Stomach (tissue), 9 donors: ENCODE measurements around the gene ZNF749. TPM values are rescaled to one million over a fixed set of nuclear protein-coding genes. Genes with fewer than 3 reads are reported as not detected.

Source experiments
- DNase-seq, 2 donors: peaks; one replicate each; pipeline versions ENCODE4 v3.0.0 to v3.0.0-alpha.2; 2013 to 2019
- H3K27ac ChIP-seq, 5 donors: fragments of 200-600 bp in 4 of 5; sonication (generic) in 4 of 5; one replicate each; pipeline ENCODE4 v1.5.1; 2013 to 2019; ENCODE audit warnings: mild to moderate bottlenecking in 1 of 5, moderate library complexity in 1 of 5
- H3K27me3 ChIP-seq, 3 donors: fragments of 200-600 bp; sonication (generic); one replicate each; pipeline ENCODE4 v1.5.1; 2017 to 2019; ENCODE audit warnings: mixed run types in 1 of 3
- H3K36me3 ChIP-seq, 4 donors: fragments of 200-600 bp; sonication (generic); 1 replicate in 3 of 4; 2 replicates in 1 of 4; pipeline ENCODE4 v1.5.1; 2016 to 2019
- H3K4me1 ChIP-seq, 4 donors: fragments of 200-600 bp; sonication (generic); one replicate each; pipeline ENCODE4 v1.5.1; 2016 to 2019
- H3K4me3 ChIP-seq, 4 donors: fragments of 200-600 bp; sonication (generic) in 3 of 4; one replicate each; pipeline ENCODE4 v1.5.1; 2016 to 2019; ENCODE audit warnings: mild to moderate bottlenecking in 1 of 4
- H3K9me3 ChIP-seq, 4 donors: fragments of 200-600 bp; sonication (generic); one replicate each; pipeline ENCODE4 v1.5.1; 2016 to 2019
- EP300 ChIP-seq: sonication (generic); formaldehyde crosslinking; IDR thresholded peaks from one replicate; pipeline ENCODE4 v1.6.1; 2017; ENCODE audit warnings: antibody characterized with exemption
- POLR2A ChIP-seq, 4 donors: fragments of 450-650 bp; IDR thresholded peaks; one replicate each; pipeline ENCODE4 v1.6.1; 2016; ENCODE audit warnings: antibody characterized with exemption in 4 of 4, control low read depth in 2 of 4, mild to moderate bottlenecking in 1 of 4, moderate library complexity in 1 of 4
- POLR2AphosphoS5 ChIP-seq, 3 donors: sonication (generic); formaldehyde crosslinking; IDR thresholded peaks; one replicate each; pipeline ENCODE4 v1.6.1; 2016; ENCODE audit warnings: antibody characterized with exemption in 3 of 3
- WGBS, 5 donors: extraction: QIAGEN DNeasy Blood & Tissue Kit in 3 of 5; methylation state at CpG; one replicate each; pipeline versions ENCODE4 v1.1.5 to v1.1.7; 2013 to 2018; 5-methylcytosine and 5-hydroxymethylcytosine counted together
- intact Hi-C: fragments of 100-400 bp; cut with DNase I; formaldehyde crosslinking; loops from one replicate; pipeline ENCODE4 v1.15.1; 2023; ENCODE audit warnings: low total_unique reads
- polyA plus RNA-seq, 3 donors: library from polyadenylated mRNA; stranded (reverse); fragments of 200-250 nt; gene quantifications; one replicate each; pipeline ENCODE4 v1.2.3, GENCODE V29; 2013
- total RNA-seq, 5 donors: library from RNA; depleted of rRNA; stranded (reverse); fragments of >200 nt; gene quantifications; one replicate each; pipeline versions ENCODE4 v1.1.0 to v1.2.3, GENCODE V29; 2014 to 2016
- TF ChIP-seq, protein P1 (sequence below), 7 experiments: fragments of 450-650 bp in 4 of 7; fragments of 200-600 bp in 3 of 7; sonication (generic) in 3 of 7; IDR thresholded peaks; one replicate each; pipeline ENCODE4 v1.5.1; 2016 to 2019; ENCODE audit warnings: antibody characterized with exemption in 7 of 7, control low read depth in 2 of 7, mild to moderate bottlenecking in 1 of 7
- donor health status: healthy with polysubstance abuse.
- donor health status: Bipolar disorder and iron deficiency.
- donor health status: healthy.

The ZNF749 gene
- total and polyA plus RNA-seq, 8 donors = 4.6 to 28.1 (median 8.0) TPM

DNA sequence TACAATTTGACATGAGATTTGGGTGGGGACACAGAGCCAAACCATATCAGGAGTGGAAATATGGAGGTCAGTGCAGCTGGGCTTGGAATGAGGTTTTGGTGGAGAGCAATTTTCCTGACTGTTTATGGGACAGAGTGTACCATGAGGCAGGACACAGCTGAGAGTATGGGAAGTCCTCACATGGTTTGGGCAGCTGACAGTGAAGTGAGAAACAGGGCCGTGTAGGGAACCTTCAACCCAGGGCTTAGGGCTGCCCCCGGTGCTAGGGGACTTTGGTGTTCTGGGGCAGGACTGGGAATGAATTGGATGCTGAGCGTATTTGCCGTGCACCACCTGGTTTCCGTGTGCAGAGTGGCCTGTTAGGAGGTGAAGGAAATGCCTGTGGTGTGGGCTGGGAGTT lies 39.4 kb upstream of the ZNF749 start:
- TF ChIP-seq EP300 = no peak
- TF ChIP-seq, protein P1, sequence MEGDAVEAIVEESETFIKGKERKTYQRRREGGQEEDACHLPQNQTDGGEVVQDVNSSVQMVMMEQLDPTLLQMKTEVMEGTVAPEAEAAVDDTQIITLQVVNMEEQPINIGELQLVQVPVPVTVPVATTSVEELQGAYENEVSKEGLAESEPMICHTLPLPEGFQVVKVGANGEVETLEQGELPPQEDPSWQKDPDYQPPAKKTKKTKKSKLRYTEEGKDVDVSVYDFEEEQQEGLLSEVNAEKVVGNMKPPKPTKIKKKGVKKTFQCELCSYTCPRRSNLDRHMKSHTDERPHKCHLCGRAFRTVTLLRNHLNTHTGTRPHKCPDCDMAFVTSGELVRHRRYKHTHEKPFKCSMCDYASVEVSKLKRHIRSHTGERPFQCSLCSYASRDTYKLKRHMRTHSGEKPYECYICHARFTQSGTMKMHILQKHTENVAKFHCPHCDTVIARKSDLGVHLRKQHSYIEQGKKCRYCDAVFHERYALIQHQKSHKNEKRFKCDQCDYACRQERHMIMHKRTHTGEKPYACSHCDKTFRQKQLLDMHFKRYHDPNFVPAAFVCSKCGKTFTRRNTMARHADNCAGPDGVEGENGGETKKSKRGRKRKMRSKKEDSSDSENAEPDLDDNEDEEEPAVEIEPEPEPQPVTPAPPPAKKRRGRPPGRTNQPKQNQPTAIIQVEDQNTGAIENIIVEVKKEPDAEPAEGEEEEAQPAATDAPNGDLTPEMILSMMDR (IDR thresholded peaks at IDR 0.05) = no peak
- Histone ChIP-seq H3K27ac (no peak overlapping the region), H3K27me3 (no peaks in the 10 kb centered on the region), H3K4me3 (no peak overlapping the region), H3K4me1 (peaks cover 0 to 10% (median 6%) of the 10 kb centered on the region in 4 donors), H3K36me3 (peaks cover 42 to 86% (median 81%) of the 10 kb centered on the region in 4 donors), H3K9me3 (peaks cover 24 to 84% (median 75%) of the 10 kb centered on the region in 4 donors)
- intact Hi-C loops = no loop called here
- 84 to 93% (median 88%) methylated on average over 5 of the region's 5 CpGs for WGBS, 5 donors
- DNase-seq = no peak

DNA sequence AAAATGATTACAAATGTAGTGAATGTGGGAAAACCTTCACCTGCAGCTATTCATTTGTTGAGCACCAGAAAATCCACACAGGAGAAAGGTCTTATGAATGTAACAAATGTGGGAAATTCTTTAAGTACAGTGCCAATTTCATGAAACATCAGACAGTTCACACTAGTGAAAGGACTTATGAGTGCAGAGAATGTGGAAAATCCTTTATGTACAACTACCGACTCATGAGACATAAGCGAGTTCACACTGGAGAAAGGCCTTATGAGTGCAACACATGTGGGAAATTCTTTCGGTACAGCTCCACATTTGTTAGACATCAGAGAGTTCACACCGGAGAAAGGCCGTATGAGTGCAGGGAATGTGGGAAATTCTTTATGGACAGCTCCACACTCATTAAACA lies 36.3 kb upstream of the ZNF749 start:
- Histone ChIP-seq H3K4me3 (no peak overlapping the region), H3K27me3 (no peaks in the 10 kb centered on the region), H3K9me3 (peaks cover 28 to 96% (median 91%) of the 10 kb centered on the region in 4 donors), H3K27ac (no peak overlapping the region), H3K4me1 (no peaks in the 10 kb centered on the region), H3K36me3 (peaks cover 40 to 99% (median 80%) of the 10 kb centered on the region in 4 donors)
- 97 to 99% (median 98%) methylated on average over 5 of the region's 5 CpGs for WGBS, 5 donors
- TF ChIP-seq POLR2A (IDR thresholded peaks at IDR 0.05) = no peak
- no peak for TF ChIP-seq EP300
- TF ChIP-seq, protein P1 (IDR thresholded peaks at IDR 0.05) = no peak
- no peak for TF ChIP-seq POLR2AphosphoS5 (IDR thresholded peaks at IDR 0.05)
- DNase-seq = no peak
- intact Hi-C loops = no loop called here

DNA sequence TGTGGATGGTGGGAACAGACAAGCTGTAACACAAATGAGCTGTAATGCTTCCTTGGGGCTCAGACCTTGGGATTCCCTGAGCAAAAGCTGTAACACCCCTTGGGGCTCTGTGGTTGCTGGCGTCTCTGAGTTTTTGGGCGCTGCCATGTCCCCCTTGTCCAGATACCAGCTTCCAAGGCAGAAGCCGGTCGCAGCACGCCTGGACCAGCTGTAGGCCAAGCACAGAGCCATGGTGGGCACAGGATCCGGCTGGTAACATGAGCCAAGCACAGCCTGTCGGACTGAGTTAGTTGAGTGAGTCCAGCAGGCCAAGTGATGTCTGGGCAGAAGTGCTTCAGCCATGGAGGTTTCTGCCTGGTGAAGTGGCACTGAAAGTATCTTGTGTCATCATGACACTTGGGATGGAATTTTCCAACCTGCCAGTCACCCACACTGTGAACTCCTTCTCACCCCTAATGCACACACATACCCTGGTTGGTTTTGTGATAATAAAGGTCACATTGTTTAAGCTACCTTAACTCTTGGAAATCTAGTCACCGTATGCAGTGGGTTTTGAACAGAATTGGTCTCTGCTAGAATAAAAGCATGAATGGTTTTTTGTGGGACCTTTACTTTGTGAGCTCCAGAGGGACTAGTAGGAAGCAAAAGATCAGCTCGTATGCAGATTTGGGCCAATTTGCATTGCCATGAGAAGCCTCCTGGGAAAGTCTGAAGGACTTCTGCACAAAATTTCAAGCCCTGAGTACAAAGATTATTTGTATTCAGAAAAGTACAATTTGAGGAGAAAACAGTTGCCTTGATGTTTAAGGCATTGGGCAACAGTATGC lies 31.2 kb upstream of the ZNF749 start:
- peaks cover 11 to 60% (median 50%) of the 10 kb centered on the region in 4 donors for H3K9me3 ChIP-seq
- intact Hi-C loops = no loop called here
- H3K4me1 ChIP-seq = no peaks in the 10 kb centered on the region
- no peak overlapping the region for H3K4me3 ChIP-seq
- DNase-seq = no peak
- no peak overlapping the region for H3K27ac ChIP-seq
- H3K36me3 ChIP-seq = peaks cover 7 to 50% (median 30%) of the 10 kb centered on the region in 4 donors
- TF ChIP-seq POLR2A (IDR thresholded peaks at IDR 0.05) = no peak
- no peak for TF ChIP-seq POLR2AphosphoS5 (IDR thresholded peaks at IDR 0.05)
- no peak for TF ChIP-seq EP300
- TF ChIP-seq, protein P1 (IDR thresholded peaks at IDR 0.05) = no peak
- 82 to 93% (median 89%) methylated on average over 3 to 9 of the region's 9 CpGs for WGBS, 5 donors
- no peaks in the 10 kb centered on the region for H3K27me3 ChIP-seq

DNA sequence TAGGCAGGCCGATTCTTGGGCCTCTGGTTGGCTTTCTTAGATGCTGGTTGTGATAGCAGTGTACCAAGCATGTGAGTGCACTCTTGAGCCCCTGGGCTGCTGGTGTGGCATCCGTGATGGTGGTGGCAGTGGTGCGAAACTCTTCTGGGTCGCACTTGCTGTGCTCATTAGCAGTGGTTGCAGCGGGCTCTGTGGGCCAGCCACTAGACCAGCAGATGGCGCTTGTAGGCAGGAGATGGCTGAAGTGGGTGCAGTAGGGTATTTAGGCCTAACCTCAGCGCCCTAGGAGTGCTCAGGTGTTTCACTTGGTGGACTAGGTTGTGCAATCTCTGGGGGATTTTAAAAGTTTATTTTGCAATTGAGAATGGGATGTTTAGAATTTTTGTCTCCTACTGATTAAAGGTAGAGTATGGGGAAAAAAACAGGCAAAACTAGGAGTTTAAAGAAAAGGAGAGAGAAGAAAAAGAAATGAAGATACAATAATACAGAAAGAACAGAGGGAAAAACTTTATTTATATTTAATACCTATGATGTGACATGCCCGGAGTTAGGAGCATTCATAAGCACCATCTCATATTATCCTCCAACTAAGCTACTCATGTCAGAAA lies 28.5 kb upstream of the ZNF749 start:
- Histone ChIP-seq H3K36me3 (peaks cover 0 to 23% (median 6%) of the 10 kb centered on the region in 4 donors), H3K9me3 (peaks cover 4 to 33% (median 24%) of the 10 kb centered on the region in 4 donors), H3K4me3 (no peak overlapping the region), H3K27ac (no peak overlapping the region), H3K27me3 (no peaks in the 10 kb centered on the region), H3K4me1 (peaks cover 1 to 10% (median 10%) of the 10 kb centered on the region in 4 donors)
- DNase-seq = peak; percentile 34 to 90
- intact Hi-C loops = no loop called here
- WGBS, 5 donors = 13 to 23% (median 19%) methylated on average over 8 of the region's 8 CpGs
- TF ChIP-seq EP300 = no peak
- no peak for TF ChIP-seq POLR2A (IDR thresholded peaks at IDR 0.05)
- TF ChIP-seq, protein P1 (IDR thresholded peaks at IDR 0.05) = peak in 4 of 7 experiments; percentile 9 to 39 (median 32)
- no peak for TF ChIP-seq POLR2AphosphoS5 (IDR thresholded peaks at IDR 0.05)
